ENCODE measurements around the gene RHD. TPM values are rescaled to one million over a fixed set of nuclear protein-coding genes. Genes with fewer than 3 reads are reported as not detected.
A peak's percentile ranks its signal among the peaks of the same experiment; 100 is the strongest.

RHD gene
- total and polyA plus RNA-seq, 2 of the 4 experiments (the other 2 are of a cell fraction): not detected

- Histone ChIP-seq H3K23ac (ENCODE audit: low read depth, low read length) (peak overlapping the region; percentile 89), H2BK120ac (ENCODE audit: low read depth, low read length) (no peak overlapping the region), H4K8ac (ENCODE audit: low read depth in 2 of 2, low read length in 2 of 2) (peak overlapping the region in 1 of 2 experiments; percentile 57; a peak in 3 of 4 replicates), H3K56ac (ENCODE audit: extremely low read depth, insufficient read depth, low read length) (0 out of 2 replicates have a peak overlapping the region, but pooled peaks have one; percentile 40), H3K4ac (ENCODE audit: low read depth, low read length) (peak overlapping the region; percentile 76), H2BK20ac (ENCODE audit: low read depth, low read length) (no peak overlapping the region), H3K36me3 (ENCODE audit: control insufficient read depth, insufficient read depth, low read length) (peaks cover 18% of the 10 kb centered on the region), H3K9me3 (ENCODE audit: control insufficient read depth, insufficient read depth, low read length) (no peaks in the 10 kb centered on the region), H2BK5ac (ENCODE audit: low read depth, low read length, poor library complexity, severe bottlenecking) (peak overlapping the region; percentile 58), H3K4me2 (ENCODE audit: low read depth, low read length) (peak overlapping the region; percentile 96), H4K5ac (ENCODE audit: low read depth, low read length) (no peak overlapping the region), H3K79me1 (ENCODE audit: low read depth in 1 of 2, low read length in 2 of 2) (peaks cover 9 to 38% of the 10 kb centered on the region in 2 experiments), H3K27ac (ENCODE audit: insufficient read depth, low read length) (peak overlapping the region; percentile 93), H2BK15ac (ENCODE audit: low read depth, low read length) (no peak overlapping the region), H3K14ac (replicated peaks; ENCODE audit: low read depth, low read length) (peak overlapping the region; percentile 90), H4K20me1 (ENCODE audit: insufficient read depth, low read length) (peaks cover 34% of the 10 kb centered on the region), H2AFZ (replicated peaks; ENCODE audit: low read length, poor library complexity) (peak overlapping the region; percentile 87), H3K9me1 (ENCODE audit: insufficient read depth, low read length) (no peaks in the 10 kb centered on the region), H3K4me3 (ENCODE audit: insufficient read depth, low read depth, low read length) (peak overlapping the region; percentile 75), H3K27me3 (ENCODE audit: control insufficient read depth, insufficient read depth, low read length) (no peaks in the 10 kb centered on the region), H4K91ac (ENCODE audit: insufficient read depth, low read depth, low read length) (peak overlapping the region; percentile 39; the same call in 1 of the 2 replicates), H3K4me1 (ENCODE audit: control insufficient read depth, insufficient read depth, low read length) (no peaks in the 10 kb centered on the region), H2AK9ac (replicated peaks; ENCODE audit: low read depth, low read length, poor library complexity) (peak overlapping the region; percentile 100), H3K18ac (ENCODE audit: low read depth, low read length) (no peak overlapping the region), H3K9ac (ENCODE audit: low read depth, low read length) (peak overlapping the region; percentile 97), H2AK5ac (ENCODE audit: low read depth, low read length) (peak overlapping the region; percentile 85)
- 2% methylated on average over 32 of the region's 53 CpGs; no CpG with 5 or more reads in 1 of the 2 experiments for WGBS, 2 experiments (ENCODE audit: extremely low coverage in 2 of 2, insufficient read length in 1 of 2)
- ATAC-seq (ENCODE audit: low read depth) (peak; percentile 1; the same call in 1 of the 2 replicates), DNase-seq (no peak)
- CTCF ChIA-PET: no interaction called here
- POLR2A ChIA-PET (ENCODE audit: unreplicated experiment): interaction anchor here (1.0 to 1.4 kb wide), 2 partner anchors 14 to 39 kb away, joined by 3 to 12 read pairs; partner anchors contain the start of gene SYF2
- in situ Hi-C loops (cut with MboI; ENCODE audit: low sequenced_read_pairs): loop anchor here (25.0 kb wide), 1 partner anchor 566 kb away; the partner anchor contains the start of genes MTFR1L and SELENON
- TF ChIP-seq CHD1 (IDR thresholded peaks at IDR 0.05; ENCODE audit: low read depth, low read length) (no peak), SMC3 (IDR thresholded peaks at IDR 0.05; ENCODE audit: low read depth, low read length) (no peak), MXI1 (IDR thresholded peaks at IDR 0.05; ENCODE audit: borderline replicate concordance, low read depth, low read length) (no peak; the same call in 1 of the 2 replicates), RCOR1 (IDR thresholded peaks at IDR 0.05; ENCODE audit: insufficient replicate concordance, low read length) (no peak), RAD21 (IDR thresholded peaks at IDR 0.05; ENCODE audit: low read length) (no peak), RFX5 (IDR thresholded peaks at IDR 0.05; ENCODE audit: low read depth, low read length) (no peak), FOS (IDR thresholded peaks at IDR 0.05; ENCODE audit: low read depth, low read length) (no peak), NFE2L2 (IDR thresholded peaks at IDR 0.05; ENCODE audit: low read depth, low read length) (no peak), MAZ (IDR thresholded peaks at IDR 0.05; ENCODE audit: borderline replicate concordance, low read depth, low read length) (no peak), MAFK (IDR thresholded peaks at IDR 0.05; ENCODE audit: low read depth, low read length) (no peak)
- TF ChIP-seq, protein P1, sequence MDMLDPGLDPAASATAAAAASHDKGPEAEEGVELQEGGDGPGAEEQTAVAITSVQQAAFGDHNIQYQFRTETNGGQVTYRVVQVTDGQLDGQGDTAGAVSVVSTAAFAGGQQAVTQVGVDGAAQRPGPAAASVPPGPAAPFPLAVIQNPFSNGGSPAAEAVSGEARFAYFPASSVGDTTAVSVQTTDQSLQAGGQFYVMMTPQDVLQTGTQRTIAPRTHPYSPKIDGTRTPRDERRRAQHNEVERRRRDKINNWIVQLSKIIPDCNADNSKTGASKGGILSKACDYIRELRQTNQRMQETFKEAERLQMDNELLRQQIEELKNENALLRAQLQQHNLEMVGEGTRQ (IDR thresholded peaks at IDR 0.05; ENCODE audit: low read depth, low read length): no peak
- dilution Hi-C loops (cut with HindIII; ENCODE audit: low sequenced_read_pairs, unreplicated experiment): no loop called here
- no TSS peak for BruUV-seq (replicated peaks)
- intact Hi-C loops (cut with micrococcal nuclease): loop anchor here (5.0 to 10.0 kb wide), 2 partner anchors 96 to 568 kb away; partner anchors contain the start of gene MTFR1L
Observed at GRCh38 chr1:25246600-25247023, 25.7 kb upstream of the RHD start.

Data from IMR-90 (cell line).